Calu3 (cell line): ENCODE measurements around the gene PAPPA. TPM values are rescaled to one million over a fixed set of nuclear protein-coding genes. Genes with fewer than 3 reads are reported as not detected.

Source experiments
- BruUV-seq: library from RNA; stranded (reverse); fragments of 400-500 nt; replicated peaks from 2 replicates; lab custom pipeline; 2021; lab: Mats Ljungman, UMichigan
- CTCF ChIA-PET: fragments of 300-600 bp; sonication (Branson Sonifier 250); formaldehyde crosslinking; loops from one replicate; lab custom pipeline; 2022; ENCODE audit warnings: antibody characterized with exemption; lab: Charles Lee
- DNase-seq: peaks from one replicate; pipeline ENCODE4 v3.0.0; 2022
- H3K27ac Mint-ChIP-seq: one replicate; pipeline ENCODE4 v1.8.0; 2022; ENCODE audit warnings: mixed read lengths; ENCODE audit not compliant: unreplicated experiment
- H3K27me3 Mint-ChIP-seq: one replicate; pipeline ENCODE4 v1.8.0; 2022; ENCODE audit warnings: mixed read lengths; ENCODE audit not compliant: unreplicated experiment
- H3K36me3 Mint-ChIP-seq: one replicate; pipeline ENCODE4 v1.8.0; 2022; ENCODE audit warnings: mild to moderate bottlenecking, moderate library complexity, mixed read lengths; ENCODE audit not compliant: insufficient read depth, unreplicated experiment
- H3K4me1 Mint-ChIP-seq: one replicate; pipeline ENCODE4 v1.8.0; 2022; ENCODE audit warnings: mild to moderate bottlenecking, low read depth, mixed read lengths; ENCODE audit not compliant: unreplicated experiment
- H3K4me3 Mint-ChIP-seq: one replicate; pipeline ENCODE4 v1.8.0; 2022; ENCODE audit warnings: mild to moderate bottlenecking, low read depth, moderate library complexity, mixed read lengths; ENCODE audit not compliant: unreplicated experiment
- H3K9me3 Mint-ChIP-seq: one replicate; pipeline ENCODE4 v1.8.0; 2022; ENCODE audit warnings: low read depth, mixed read lengths; ENCODE audit not compliant: unreplicated experiment
- CTCF ChIP-seq: fragments of 200-600 bp; IDR thresholded peaks from one replicate; pipeline ENCODE4 v1.8.0; 2022; ENCODE audit warnings: antibody characterized with exemption; ENCODE audit not compliant: unreplicated experiment
- intact Hi-C: fragments of 100-400 bp; cut with micrococcal nuclease; formaldehyde crosslinking; loops from one replicate; pipeline ENCODE4 v1.10.0; 2022; ENCODE audit not compliant: unreplicated experiment
- total RNA-seq: library from RNA; stranded (reverse); gene quantifications from 2 replicates; pipeline ENCODE4 v1.2.3, GENCODE V29; 2022

Gene PAPPA
- total RNA-seq, 1 experiment from 2014 or later = not detected

DNA sequence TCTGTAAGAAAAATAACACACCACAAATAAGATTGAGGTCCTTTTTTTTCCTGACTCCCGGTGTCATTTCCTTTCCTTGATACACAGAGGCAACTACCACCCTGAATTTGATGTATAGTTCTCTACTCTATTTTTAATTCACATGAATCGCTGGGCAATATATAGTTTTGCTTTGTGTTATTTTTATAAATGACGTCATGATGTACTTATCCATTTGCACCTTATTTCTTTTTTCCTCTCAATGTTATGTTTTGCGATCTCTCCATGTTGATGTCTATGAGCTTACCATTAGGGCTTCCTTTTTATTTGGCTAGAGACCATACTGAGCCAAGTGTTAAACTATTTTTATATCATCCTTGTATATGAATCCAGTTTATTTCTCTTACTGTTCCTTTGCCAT lies 175.9 kb downstream of the PAPPA start:
- H3K4me3 Mint-ChIP-seq = no peak overlapping the region
- H3K27ac Mint-ChIP-seq = no peak overlapping the region
- CTCF ChIA-PET = no interaction called here
- H3K27me3 Mint-ChIP-seq = no peaks in the 10 kb centered on the region
- no peaks in the 10 kb centered on the region for H3K4me1 Mint-ChIP-seq
- H3K36me3 Mint-ChIP-seq = no peaks in the 10 kb centered on the region
- TF ChIP-seq CTCF = no peak
- H3K9me3 Mint-ChIP-seq = peaks cover 4% of the 10 kb centered on the region
- intact Hi-C loops = no loop called here
- no peak for DNase-seq
- no TSS peak for BruUV-seq

DNA sequence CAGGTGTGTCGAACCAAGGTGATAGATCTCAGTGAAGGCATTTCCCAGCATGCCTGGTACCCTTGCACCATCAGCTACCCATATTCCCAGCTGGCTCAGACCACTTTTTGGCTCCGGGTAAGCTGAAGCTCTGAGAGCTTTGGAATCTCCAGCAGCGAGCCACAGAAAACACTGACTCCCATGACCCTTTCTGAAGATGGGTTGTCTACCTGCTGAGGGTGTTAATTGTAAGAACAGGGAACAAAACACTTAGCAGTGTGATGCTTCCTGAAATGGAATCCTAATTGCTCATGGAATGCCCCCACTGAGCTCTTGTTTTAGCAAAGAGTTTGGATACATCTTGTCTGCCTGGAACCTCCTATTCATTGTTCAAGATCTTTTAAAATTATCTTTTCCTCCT lies 177.7 kb downstream of the PAPPA start:
- Mint-ChIP-seq H3K4me3 (no peak overlapping the region), H3K36me3 (no peaks in the 10 kb centered on the region), H3K4me1 (no peaks in the 10 kb centered on the region), H3K27me3 (no peaks in the 10 kb centered on the region), H3K27ac (no peak overlapping the region), H3K9me3 (peaks cover 2% of the 10 kb centered on the region)
- DNase-seq = no peak
- no peak for TF ChIP-seq CTCF
- no TSS peak for BruUV-seq
- CTCF ChIA-PET = no interaction called here
- intact Hi-C loops = no loop called here

DNA sequence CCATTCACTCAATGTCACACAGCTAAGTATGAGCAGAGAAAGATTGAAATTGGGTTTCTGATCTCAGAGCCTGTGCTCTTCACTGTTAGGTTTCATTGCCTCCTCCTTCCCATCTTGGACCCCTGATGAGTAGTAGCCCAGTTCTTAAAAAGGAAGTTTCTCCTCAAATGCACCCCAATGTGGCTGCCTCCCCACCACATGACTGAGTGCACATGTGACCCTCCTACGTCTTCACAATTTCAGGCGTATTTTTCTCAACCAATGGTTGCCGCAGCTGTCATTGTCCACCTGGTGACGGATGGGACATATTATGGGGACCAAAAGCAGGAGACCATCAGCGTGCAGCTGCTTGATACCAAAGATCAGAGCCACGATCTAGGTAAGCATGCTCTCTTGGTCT lies 178.5 kb downstream of the PAPPA start:
- Mint-ChIP-seq H3K9me3 (peaks cover 2% of the 10 kb centered on the region), H3K4me3 (no peak overlapping the region), H3K4me1 (no peaks in the 10 kb centered on the region), H3K36me3 (no peaks in the 10 kb centered on the region), H3K27me3 (no peaks in the 10 kb centered on the region), H3K27ac (no peak overlapping the region)
- no peak for DNase-seq
- CTCF ChIA-PET = no interaction called here
- intact Hi-C loops = no loop called here
- TF ChIP-seq CTCF = no peak
- no TSS peak for BruUV-seq

DNA sequence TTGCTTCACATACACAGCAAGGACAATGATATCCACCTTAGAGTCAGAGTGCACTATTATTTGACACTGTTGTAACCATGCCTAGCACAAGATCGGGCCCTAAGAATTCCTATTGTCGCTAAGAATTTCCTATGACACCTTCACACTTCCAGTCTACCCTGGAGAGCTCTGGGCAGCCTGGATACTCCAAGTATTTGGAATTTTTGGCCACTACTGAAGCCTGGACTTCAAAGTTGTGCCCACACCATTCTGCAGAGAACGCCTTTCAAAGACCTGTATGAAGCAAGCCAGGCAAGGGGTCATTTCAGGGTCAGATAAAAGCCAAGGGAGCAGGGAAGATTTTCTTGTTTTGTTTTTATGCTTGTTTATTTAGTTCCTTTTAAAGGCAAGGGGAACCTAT lies 179.7 kb downstream of the PAPPA start:
- no peak overlapping the region for H3K4me3 Mint-ChIP-seq
- DNase-seq = no peak
- peaks cover 2% of the 10 kb centered on the region for H3K9me3 Mint-ChIP-seq
- H3K27ac Mint-ChIP-seq = no peak overlapping the region
- CTCF ChIA-PET = no interaction called here
- H3K4me1 Mint-ChIP-seq = no peaks in the 10 kb centered on the region
- intact Hi-C loops = no loop called here
- no peak for TF ChIP-seq CTCF
- BruUV-seq = no TSS peak
- no peaks in the 10 kb centered on the region for H3K36me3 Mint-ChIP-seq
- peaks cover 8% of the 10 kb centered on the region for H3K27me3 Mint-ChIP-seq
